DOHH2 (cell line): ENCODE results near the gene FPR2.

Experiments used
- H3F3A ChIP-seq: fragments of 200-600 bp; sonication (generic), shearing (Covaris generic); 2 replicates; pipeline ENCODE4 v1.6.0; 2016; ENCODE audit warnings: antibody characterized with exemption, mild to moderate bottlenecking; ENCODE audit not compliant: control insufficient read depth, insufficient read depth
- H3K27ac ChIP-seq: fragments of 200-600 bp; sonication (generic); 2 replicates; pipeline ENCODE4 v1.5.1; 2014; ENCODE audit warnings: low read depth, mild to moderate bottlenecking, low read length, moderate library complexity
- H3K27me3 ChIP-seq: fragments of 200-600 bp; sonication (generic); 2 replicates; pipeline ENCODE4 v1.6.1; 2014; ENCODE audit warnings: mild to moderate bottlenecking, low read length, mixed read lengths; ENCODE audit not compliant: control insufficient read depth
- H3K36me3 ChIP-seq: fragments of 200-600 bp; sonication (generic); 2 replicates; pipeline ENCODE4 v1.6.1; 2014; ENCODE audit warnings: mild to moderate bottlenecking, low read length, moderate library complexity, mixed read lengths; ENCODE audit not compliant: control insufficient read depth
- H3K4me1 ChIP-seq: fragments of 200-600 bp; sonication (generic); 2 replicates; pipeline ENCODE4 v1.6.1; 2014; ENCODE audit warnings: mild to moderate bottlenecking, low read length, mixed read lengths; ENCODE audit not compliant: control insufficient read depth
- H3K4me2 ChIP-seq: fragments of 200-600 bp; sonication (generic); 2 replicates; pipeline ENCODE4 v1.6.0; 2014; ENCODE audit warnings: mild to moderate bottlenecking, low read length, moderate library complexity
- H3K4me3 ChIP-seq: fragments of 200-600 bp; sonication (generic); 2 replicates; pipeline ENCODE4 v1.5.1; 2014; ENCODE audit warnings: mild to moderate bottlenecking, low read length, mixed read lengths
- H3K79me2 ChIP-seq: fragments of 200-600 bp; sonication (generic); 2 replicates; pipeline ENCODE4 v1.6.1; 2014; ENCODE audit warnings: mild to moderate bottlenecking, low read length, mixed read lengths; ENCODE audit not compliant: control insufficient read depth
- H3K9me2 ChIP-seq: fragments of 200-600 bp; sonication (generic); replicated peaks from 2 replicates; pipeline ENCODE4 v1.6.1; 2014; ENCODE audit warnings: mild to moderate bottlenecking, low read length, mixed read lengths; ENCODE audit not compliant: control insufficient read depth
- H3K9me3 ChIP-seq: fragments of 200-600 bp; sonication (generic); 2 replicates; pipeline ENCODE4 v1.6.1; 2014; ENCODE audit warnings: antibody characterized with exemption, low read length, mixed read lengths; ENCODE audit not compliant: control insufficient read depth, insufficient read depth
- H4K20me1 ChIP-seq: fragments of 200-600 bp; sonication (generic); 2 replicates; pipeline ENCODE4 v1.6.0; 2014; ENCODE audit warnings: low read depth, mild to moderate bottlenecking, antibody characterized with exemption, low read length, moderate library complexity; ENCODE audit not compliant: control insufficient read depth, insufficient read depth
- CTCF ChIP-seq: fragments of 200-600 bp; sonication (generic); IDR thresholded peaks from one replicate; pipeline ENCODE4 v1.5.1; 2014; ENCODE audit warnings: antibody characterized with exemption, mild to moderate bottlenecking, low read depth, low read length; ENCODE audit not compliant: poor library complexity, severe bottlenecking
- EZH2phosphoT487 ChIP-seq: fragments of 200-600 bp; sonication (generic); IDR thresholded peaks from 2 replicates; pipeline ENCODE4 v1.6.1; 2017; ENCODE audit warnings: borderline replicate concordance, mild to moderate bottlenecking, antibody characterized with exemption, low read length, moderate library complexity, mixed read lengths

The FPR2 gene

DNA sequence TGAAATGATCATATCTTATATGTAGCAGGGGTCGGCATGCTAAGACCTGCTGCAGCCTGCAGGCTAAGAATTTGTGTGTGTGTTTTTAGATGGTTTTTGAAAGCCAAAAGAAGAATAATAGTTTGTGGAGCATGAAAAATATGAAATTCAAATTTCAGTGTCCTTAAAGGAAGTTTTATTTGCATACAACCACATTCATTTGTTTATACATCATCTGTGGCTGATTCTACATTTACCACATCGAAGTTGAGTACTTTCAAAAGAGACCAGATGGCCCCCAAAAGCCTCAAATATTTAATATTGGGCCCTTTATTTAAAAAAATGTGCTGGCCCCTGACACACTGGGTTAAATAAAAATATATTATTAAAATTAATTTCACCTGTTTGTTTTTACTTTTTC, 38.5 kb upstream of the FPR2 start:
- peak overlapping the region; percentile 40 for H3K4me2 ChIP-seq
- H3K27me3 ChIP-seq: peaks cover 7% of the 10 kb centered on the region; the same call in 1 of the 2 replicates
- H3K4me1 ChIP-seq: peaks cover 15% of the 10 kb centered on the region
- TF ChIP-seq CTCF (no peak), EZH2phosphoT487 (no peak)
- H3K79me2 ChIP-seq: no peaks in the 10 kb centered on the region
- H3K4me3 ChIP-seq: 0 out of 2 replicates have a peak overlapping the region, but pooled peaks have one; percentile 13
- no peaks in the 10 kb centered on the region for H3K9me2 ChIP-seq
- H3K9me3 ChIP-seq: no peaks in the 10 kb centered on the region
- no peak overlapping the region for H3K27ac ChIP-seq
- H4K20me1 ChIP-seq: no peaks in the 10 kb centered on the region
- H3F3A ChIP-seq: no peaks in the 10 kb centered on the region
- H3K36me3 ChIP-seq: no peaks in the 10 kb centered on the region

DNA sequence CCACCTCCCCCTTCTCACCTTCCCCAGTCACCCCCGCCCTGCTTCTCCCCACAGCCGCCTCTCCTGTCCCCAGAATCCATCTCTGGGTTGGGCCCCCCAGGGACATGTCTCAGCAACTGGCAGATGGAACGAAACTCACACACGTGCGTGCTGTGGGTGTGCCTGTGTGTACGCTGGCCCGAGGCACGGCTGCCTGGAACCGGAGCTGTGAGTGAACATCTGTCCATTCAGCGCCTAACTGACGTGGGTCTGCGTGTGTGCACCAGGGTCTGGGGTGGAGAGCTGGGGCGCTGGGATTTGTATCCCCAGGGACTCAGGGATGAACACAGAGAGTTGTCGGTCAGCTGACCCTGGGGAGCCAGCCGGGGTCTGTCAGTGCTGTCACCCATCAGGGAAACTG, 36.4 kb upstream of the FPR2 start:
- H3K27ac ChIP-seq: no peak overlapping the region
- no peaks in the 10 kb centered on the region for H3K36me3 ChIP-seq
- no peaks in the 10 kb centered on the region for H4K20me1 ChIP-seq
- H3K9me3 ChIP-seq: no peaks in the 10 kb centered on the region
- H3K4me3 ChIP-seq: no peak overlapping the region
- no peaks in the 10 kb centered on the region for H3K9me2 ChIP-seq
- H3K4me2 ChIP-seq: no peak overlapping the region
- TF ChIP-seq CTCF (no peak), EZH2phosphoT487 (no peak)
- H3F3A ChIP-seq: no peaks in the 10 kb centered on the region
- peaks cover 7% of the 10 kb centered on the region; the same call in 1 of the 2 replicates for H3K27me3 ChIP-seq
- H3K4me1 ChIP-seq: peaks cover 15% of the 10 kb centered on the region
- H3K79me2 ChIP-seq: no peaks in the 10 kb centered on the region

DNA sequence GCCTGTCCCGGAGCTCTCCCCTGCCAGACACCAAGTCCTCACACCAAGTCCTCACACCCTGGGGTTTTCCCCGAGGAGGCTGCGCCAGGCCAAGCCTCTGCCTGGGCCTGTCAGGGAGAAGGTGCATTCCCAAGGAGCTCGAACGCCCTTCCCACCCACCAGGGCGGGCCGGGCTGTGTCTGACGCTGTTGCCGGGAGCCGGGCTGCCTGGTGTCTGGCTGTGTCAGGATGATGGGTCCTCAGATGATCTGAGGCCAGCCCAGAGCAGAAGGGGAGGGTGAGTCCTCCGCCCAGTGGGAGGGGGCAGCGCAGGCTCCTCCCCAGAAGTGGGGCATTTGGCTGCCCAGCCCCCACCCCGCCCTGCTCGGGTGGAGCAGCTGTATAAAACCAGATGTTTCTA, 34.9 kb upstream of the FPR2 start:
- no peaks in the 10 kb centered on the region for H4K20me1 ChIP-seq
- H3K36me3 ChIP-seq: no peaks in the 10 kb centered on the region
- TF ChIP-seq CTCF (no peak), EZH2phosphoT487 (no peak)
- H3K4me2 ChIP-seq: no peak overlapping the region
- peaks cover 15% of the 10 kb centered on the region for H3K4me1 ChIP-seq
- H3K79me2 ChIP-seq: no peaks in the 10 kb centered on the region
- H3K4me3 ChIP-seq: no peak overlapping the region
- H3K27me3 ChIP-seq: peaks cover 7% of the 10 kb centered on the region; the same call in 1 of the 2 replicates
- no peaks in the 10 kb centered on the region for H3K9me3 ChIP-seq
- H3K9me2 ChIP-seq: no peaks in the 10 kb centered on the region
- H3K27ac ChIP-seq: no peak overlapping the region
- H3F3A ChIP-seq: no peaks in the 10 kb centered on the region
